SHP77 treated with DMSO at 0.1 percent for 48 hours (cell line): ENCODE data around the gene DDAH1.
"Not testable (repeated sequence)": the region's sequence is repeated elsewhere in the genome, so short reads cannot be mapped to it uniquely, and the experiment has no call there.

Experiments
- DNase-seq: peaks from one replicate; lab custom pipeline; 2025; lab: John Stamatoyannopoulos, UW

Gene DDAH1

GRCh38 chr1:85465099-85465785, at the start of gene DDAH1:
Gene DDAH1, minus strand, starts transcription at chr1:85465159. Its CDS starts 114 bp downstream, at chr1:85465045.
- DNase-seq, result no peak

GRCh38 chr1:85513998-85514397, 49.0 kb upstream of the DDAH1 start:
- DNase-seq, result not testable (repeated sequence)

DNA sequence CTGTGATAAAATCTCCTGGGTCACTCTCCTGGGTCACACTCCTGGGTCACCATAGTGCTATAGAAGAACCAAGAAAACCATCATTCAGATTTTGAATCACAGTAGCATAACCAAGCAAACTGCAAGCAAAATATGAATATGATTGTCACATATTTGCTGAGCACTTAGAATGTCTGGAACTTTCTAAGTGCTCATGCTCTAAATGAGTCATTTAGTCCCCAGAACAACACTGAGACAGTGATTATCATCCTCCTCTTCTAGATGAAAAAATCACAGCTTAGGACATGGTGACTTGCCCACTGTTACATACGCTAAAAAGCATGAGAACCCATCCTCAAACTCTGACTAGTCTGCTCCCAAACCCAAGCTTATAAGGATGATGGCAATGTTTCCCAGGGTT, 39.5 kb upstream of the DDAH1 start:
- DNase-seq, result no peak

DNA sequence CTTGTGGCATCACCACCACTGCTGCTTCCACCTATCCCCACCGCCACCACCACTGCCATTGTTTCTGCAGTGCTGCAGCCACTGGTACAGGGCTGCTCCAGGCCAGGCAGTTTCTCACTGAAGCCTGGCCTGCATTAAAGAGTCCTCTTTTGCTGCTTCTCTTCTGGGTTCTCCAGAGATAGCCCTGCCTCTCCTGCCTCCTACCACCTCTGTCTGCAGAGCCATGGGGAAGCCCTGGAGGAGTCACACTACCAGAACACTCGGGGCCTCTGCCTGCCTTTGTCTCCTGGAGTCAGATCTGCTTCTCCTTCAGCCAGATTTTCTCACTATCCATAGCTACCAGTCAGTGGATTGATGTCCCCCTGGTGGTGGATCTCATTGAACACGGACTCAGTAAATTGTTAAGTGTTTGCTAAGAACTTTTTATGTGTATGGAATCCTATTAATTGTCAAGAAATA, 37.7 kb upstream of the DDAH1 start:
- DNase-seq, result no peak

GRCh38 chr1:85502171-85502570, 37.2 kb upstream of the DDAH1 start:
- DNase-seq, result no peak

DNA sequence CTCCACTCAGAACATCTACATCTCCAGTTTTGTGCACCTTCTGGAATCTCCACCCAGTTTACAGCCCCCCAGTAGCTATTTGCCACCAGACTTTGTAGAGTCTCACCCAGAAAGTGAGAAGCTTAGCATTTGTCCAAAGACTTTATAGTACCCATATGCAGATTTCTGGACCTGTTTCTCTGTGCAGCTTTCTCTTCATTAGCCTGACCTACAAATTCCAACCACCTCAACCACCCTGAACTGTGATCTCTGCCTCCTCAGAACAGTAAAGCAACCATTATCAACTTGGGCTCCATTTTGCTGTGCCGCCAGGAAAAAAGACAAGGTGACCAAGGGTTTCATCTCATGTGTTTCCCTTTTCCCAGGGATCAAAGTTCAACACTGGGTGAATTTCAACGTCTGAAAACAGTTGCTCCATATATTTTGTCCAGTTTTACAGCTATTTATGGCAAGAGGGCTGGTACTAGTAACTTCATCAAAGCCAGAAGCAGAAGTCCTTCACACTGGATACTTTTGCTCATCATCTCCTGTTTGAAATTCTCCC, 36.5 kb upstream of the DDAH1 start:
- no peak for DNase-seq

DNA sequence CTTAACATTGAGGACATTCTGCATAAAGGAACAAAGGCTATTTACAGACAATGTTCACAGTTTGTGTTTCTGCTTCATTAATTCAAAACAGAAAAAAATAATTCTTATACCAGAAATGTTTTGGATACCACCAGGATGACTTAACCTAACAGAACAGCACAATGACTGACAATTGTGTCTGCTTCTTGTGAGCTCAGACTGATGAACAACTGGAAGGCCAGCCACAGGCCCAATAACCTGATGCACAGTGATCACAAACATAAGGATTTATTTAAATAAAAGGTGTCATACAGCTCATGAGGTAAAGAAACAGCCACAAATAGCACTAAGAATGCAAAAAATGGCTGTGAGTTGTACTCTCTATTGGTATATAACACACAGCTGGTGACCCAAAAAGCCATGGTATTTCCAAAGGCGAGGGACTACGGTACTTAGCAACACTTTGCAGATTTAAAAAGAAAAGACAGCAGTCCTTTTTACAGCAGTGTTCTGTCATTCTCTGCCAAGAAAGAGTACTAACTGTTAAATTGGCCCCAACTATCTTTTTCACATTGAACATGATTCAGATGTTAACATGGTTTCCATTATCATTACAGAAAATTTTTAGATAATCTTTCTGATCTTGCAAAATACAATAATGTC, 32.1 kb upstream of the DDAH1 start:
- no peak for DNase-seq

DNA sequence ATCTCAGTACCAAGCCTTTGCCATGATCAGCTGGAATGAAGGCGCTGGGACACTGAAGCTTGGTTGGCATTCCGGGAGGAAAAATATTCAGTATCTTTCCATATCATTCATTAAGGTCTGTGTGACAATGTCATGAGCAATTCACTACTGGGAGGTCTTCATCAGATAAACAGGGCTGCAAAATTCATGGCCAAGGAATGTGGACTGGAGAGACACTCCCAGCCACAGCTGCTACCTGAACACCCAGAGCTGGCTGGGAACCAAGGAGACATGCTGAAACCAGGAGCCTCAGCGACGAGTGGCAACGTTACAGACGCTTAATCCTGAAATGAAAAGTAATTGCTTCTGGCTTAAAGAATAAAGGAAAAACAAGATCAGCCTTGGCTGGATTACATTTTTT, 30.6 kb upstream of the DDAH1 start:
- no peak for DNase-seq

DNA sequence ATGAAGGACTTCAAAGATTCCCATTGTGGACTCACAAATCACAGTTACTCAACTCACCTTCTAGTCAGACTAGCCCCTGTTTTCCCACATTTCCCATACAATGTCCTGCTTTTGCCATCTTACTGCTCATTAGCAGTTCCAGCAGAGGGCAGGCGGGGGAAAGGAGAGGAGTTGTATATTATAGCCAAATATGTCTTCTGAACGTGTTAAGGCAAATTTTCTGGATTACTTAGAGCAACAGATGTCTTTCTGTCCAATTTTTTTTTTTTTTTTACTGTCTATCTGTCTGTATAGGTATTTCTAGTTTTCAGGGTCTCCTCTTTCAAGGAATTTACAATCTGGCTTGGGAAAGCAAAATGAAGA, 29.9 kb upstream of the DDAH1 start:
- no peak for DNase-seq

DNA sequence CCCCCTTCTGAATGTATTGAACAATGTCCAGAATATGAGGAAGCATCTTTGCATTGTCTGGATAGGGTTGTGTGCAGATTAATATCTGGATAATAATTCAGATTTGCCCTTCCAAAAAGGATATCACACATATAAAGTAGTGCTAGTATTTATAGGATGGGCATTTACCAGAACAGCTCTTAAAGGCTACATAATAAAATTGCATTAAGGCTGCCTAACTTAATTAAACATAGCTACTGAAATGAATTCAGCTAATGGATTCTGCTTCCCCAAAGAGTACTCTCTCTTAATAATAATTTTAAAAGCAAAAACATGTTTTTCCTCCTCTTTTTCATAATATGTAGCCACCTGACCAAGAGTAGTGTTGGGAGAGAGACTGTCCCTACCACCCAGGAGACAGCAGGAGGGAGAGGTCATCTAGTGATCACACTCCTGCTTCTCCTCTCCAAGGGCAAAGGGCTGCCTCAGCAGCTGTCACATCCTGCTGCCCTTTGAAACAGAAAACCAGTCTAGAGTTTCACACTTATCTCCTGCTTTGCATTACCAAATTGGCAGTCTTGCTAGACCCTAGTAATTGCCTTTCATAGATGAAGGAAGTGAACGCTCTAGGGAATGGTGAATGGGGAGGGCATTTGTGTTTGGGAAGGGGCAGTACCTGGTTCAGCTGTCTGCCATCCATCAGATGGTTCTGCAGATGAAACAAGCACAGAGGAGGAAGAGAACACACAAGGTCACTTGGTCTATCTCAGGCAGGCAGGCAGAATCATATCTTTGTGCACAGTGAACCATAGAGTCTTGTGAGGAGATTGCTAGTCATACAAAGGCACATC, 29.3 kb upstream of the DDAH1 start:
- DNase-seq, result no peak

- DNase-seq, result no peak
These were observed 25.5 kb upstream of the DDAH1 start for GRCh38 chr1:85490270-85490985.

DNA sequence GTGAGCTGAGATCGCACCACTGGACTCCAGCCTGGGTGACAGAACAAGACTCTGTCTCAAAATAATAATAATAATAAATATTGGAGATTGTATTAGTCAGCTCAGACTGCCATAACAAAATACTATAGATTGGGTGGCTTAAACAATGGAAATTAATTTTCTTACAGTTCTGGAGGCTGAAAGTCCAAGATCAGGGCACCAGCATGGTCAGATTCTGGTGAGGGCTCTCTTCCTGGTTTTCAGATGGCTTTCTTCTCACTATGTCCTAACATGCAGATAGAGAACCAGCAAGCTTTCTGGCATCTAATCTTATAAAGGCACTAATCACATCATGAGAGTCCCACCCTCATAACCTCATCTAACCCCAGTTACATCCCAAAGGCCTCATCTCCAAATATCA, 23.2 kb upstream of the DDAH1 start:
- no peak for DNase-seq

GRCh38 chr1:85485516-85485915, 20.6 kb upstream of the DDAH1 start:
- no peak for DNase-seq

DNA sequence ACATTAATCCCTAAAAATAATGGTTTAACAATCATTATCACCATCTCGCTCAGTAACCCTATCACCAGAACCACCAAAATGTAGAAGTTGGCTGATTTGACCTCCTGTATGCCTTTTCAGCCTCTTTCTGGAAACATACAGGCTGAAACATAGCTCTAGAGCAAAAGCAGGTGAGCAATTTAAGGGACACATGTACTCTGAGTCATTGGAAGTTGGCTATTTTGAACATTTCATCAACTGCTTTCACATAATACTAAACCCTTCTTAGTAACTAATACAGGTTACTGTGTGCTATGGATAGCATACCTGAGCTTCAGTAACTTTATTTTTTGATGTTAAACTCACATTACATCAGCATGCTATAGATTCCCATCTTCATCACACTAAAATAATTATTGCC, 19.8 kb upstream of the DDAH1 start:
- DNase-seq, result no peak

DNA sequence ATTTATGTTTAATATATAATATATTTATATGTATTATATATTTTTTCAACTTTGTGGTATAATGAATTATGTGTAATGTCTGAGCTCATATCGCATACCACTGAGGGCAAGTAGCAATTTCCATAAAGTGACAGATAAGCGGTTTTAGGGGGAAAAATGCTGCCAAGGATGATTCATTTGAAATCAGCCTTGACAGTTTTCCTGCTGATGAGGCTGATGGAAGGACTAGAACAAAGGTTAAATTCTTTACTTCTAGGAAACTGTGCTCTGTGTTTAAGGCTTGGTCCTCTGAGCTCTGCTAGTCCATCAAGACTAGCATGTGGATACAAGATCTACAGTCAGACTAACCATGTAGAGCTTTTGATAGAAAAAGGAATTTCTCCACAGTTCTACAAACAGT, 19.3 kb upstream of the DDAH1 start:
- DNase-seq, result no peak

DNA sequence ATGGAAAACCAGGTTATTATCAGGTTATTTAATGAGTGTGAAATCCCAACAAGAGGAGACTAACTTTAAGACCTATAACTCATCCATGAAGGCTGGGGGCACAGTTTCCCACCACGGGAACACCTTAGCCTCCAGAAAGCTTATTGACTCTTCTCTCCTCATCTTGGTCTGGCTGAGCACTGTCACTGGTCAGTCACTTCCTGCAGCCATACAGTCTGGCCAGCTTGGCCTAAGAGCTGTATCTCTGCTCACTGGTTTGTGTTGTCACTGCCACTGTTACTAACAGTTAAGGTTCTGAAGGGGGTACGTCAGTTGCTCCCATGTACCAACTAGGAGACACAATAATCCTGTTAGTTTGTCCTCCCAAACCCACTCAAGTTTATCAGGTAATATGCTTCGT, 16.7 kb upstream of the DDAH1 start:
- no peak for DNase-seq

- no peak for DNase-seq
These were observed 15.6 kb upstream of the DDAH1 start for GRCh38 chr1:85480566-85480965.

DNA sequence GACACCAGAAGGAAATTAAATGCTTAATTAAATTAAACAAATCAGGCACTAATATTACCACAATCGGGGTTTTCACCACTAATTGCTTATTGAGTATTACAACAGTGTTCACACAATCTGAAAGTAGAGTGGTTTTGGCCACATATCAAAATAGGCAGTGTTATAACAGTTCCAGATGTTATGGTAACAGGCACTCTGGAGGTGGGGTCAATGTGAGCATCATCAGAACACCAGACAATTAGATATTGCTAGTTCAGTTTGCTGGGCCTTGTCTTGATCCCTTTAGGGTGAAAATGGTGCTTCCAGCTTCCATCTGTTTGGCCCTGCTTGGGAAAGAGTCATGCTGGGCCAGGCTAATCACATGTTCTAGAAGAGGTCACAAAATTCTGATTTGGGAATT, 14.5 kb upstream of the DDAH1 start:
- DNase-seq, result no peak

- no peak for DNase-seq
These were observed 13.4 kb upstream of the DDAH1 start for GRCh38 chr1:85478366-85478765.

GRCh38 chr1:85475055-85475454, 10.1 kb upstream of the DDAH1 start:
- DNase-seq, result no peak

GRCh38 chr1:85473390-85473789, 8.4 kb upstream of the DDAH1 start:
- no peak for DNase-seq

DNA sequence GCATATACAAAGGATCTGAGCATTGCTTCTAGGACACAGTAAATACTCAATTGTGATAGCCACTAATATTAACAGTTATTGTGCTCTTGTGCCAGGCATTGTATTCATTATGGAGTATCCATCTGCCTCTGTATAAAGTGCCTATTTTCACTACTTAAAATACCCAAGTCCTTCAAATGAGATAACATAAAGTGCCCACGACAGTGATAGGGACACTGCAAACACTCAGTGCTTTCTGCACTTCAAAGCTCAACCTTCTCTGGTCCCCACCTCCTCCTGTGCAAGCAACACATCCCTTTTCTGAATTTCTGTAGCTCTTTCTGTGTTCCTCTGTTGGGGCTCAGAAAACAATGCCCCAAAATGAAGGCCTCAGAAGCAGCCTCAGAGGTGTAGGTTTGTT, 6.6 kb upstream of the DDAH1 start:
- no peak for DNase-seq
